GM12872 (cell line): Measurements from ENCODE around the gene IGSF8.

Experiments used
- TF ChIP-seq, protein P1 (sequence below): IDR thresholded peaks from 3 replicates; pipeline ENCODE4 v1.5.1; 2011; ENCODE audit warnings: low read depth, mild to moderate bottlenecking, low read length, moderate library complexity; ENCODE audit not compliant: insufficient read depth

Gene IGSF8

DNA sequence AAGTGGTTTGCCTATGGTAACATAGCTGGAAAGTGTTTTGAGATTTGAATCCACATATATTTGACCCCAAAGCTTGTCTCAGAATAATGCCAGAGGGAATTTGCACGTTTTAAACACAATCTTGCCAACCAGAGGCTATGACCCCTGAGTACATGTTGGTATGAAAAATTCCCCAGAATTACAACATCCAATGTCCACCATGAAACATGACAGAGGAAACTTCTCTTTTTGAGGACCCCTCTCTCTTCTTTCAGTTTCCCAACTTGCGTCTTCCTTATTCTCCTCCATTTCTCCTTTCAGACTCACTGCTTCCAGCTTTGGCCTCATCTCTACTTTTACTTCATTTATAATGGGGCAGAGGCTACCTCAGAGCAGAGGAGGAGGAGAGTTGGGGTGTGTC is 22.6 kb downstream of the IGSF8 start:
- TF ChIP-seq, protein P1, sequence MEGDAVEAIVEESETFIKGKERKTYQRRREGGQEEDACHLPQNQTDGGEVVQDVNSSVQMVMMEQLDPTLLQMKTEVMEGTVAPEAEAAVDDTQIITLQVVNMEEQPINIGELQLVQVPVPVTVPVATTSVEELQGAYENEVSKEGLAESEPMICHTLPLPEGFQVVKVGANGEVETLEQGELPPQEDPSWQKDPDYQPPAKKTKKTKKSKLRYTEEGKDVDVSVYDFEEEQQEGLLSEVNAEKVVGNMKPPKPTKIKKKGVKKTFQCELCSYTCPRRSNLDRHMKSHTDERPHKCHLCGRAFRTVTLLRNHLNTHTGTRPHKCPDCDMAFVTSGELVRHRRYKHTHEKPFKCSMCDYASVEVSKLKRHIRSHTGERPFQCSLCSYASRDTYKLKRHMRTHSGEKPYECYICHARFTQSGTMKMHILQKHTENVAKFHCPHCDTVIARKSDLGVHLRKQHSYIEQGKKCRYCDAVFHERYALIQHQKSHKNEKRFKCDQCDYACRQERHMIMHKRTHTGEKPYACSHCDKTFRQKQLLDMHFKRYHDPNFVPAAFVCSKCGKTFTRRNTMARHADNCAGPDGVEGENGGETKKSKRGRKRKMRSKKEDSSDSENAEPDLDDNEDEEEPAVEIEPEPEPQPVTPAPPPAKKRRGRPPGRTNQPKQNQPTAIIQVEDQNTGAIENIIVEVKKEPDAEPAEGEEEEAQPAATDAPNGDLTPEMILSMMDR: no peak

DNA sequence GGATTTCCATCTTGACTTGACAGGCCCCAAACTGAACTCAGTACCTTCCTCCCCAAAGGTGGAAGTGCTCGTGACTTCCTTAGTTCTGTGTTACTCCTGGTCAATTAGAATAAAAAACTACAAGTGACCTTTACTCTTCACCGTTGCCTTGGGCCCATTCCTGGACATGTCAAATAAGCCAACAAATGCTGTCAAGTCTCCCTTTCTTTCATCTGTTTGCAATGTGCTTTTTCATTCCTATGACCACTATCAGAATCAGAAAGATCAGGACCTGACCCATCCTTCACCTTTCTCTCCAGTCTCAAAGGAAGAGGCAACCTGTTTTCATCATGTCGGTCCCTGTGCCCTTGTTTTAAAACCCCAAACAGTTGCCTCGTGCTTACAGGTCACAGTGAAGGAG is 23.6 kb downstream of the IGSF8 start:
- TF ChIP-seq, protein P1: no peak

DNA sequence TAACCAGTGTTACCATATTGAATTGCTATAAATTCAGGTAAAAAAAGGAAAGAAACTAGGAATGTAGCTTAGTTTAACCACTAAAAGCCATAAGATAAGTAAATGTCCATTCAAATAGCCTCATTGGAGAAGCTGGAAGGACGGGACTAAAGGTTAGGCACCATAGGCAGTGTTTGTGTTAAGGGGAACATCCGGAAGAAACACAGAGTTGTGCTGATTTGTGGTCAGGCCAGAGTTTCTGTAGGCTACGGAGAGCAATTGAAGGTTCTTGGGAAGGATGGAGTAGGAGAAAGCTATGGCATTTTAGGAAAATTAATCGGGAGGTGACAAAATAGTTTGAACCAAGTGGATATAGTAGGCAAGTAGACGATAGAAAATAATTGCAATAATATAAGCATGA is 27.1 kb downstream of the IGSF8 start:
- TF ChIP-seq, protein P1: no peak

DNA sequence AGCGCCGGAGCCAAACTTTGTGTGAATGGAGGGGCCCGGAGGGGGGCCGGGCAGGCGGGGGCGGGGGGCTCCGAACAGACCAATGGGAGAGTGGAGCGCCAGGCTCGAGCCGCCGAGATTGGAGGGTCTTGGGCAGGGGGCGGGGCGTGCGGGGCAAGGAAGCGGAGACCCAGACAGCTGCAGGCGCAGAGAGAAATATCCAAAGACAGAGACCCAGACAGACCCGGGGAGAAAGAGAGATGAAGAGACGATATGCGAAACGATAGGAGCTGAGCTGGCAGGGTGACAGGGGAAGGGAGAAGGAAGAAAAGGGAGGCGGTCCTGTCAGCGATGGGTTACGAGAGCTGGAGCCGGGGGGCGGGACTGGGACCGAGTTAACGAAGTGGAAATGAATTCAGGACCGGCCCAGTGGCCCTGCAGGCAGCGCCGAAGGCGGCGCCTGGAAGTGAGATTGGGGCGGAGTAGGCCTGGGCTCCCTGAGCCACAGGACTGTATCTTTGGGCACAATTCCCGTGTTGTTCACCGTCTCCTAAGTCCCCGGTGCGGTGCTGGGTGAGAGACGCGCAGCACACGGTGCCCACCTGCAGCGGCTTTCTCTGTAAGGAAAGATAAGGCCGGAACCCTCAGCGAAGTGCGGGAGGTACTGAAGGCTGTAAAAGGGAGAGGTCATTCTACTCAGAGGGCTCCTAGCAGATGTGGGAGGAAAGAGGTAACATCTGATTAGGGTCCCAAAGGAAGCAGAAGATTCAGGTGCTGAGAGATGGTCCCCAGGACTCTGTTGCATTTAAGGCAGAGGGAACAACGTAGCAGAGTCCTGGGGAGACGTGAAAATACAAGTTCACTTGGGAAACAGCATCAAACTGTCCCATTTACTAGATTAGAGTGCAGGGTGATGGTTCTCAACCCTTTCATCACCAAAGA is 27.9 kb downstream of the IGSF8 start:
- TF ChIP-seq, protein P1: no peak

DNA sequence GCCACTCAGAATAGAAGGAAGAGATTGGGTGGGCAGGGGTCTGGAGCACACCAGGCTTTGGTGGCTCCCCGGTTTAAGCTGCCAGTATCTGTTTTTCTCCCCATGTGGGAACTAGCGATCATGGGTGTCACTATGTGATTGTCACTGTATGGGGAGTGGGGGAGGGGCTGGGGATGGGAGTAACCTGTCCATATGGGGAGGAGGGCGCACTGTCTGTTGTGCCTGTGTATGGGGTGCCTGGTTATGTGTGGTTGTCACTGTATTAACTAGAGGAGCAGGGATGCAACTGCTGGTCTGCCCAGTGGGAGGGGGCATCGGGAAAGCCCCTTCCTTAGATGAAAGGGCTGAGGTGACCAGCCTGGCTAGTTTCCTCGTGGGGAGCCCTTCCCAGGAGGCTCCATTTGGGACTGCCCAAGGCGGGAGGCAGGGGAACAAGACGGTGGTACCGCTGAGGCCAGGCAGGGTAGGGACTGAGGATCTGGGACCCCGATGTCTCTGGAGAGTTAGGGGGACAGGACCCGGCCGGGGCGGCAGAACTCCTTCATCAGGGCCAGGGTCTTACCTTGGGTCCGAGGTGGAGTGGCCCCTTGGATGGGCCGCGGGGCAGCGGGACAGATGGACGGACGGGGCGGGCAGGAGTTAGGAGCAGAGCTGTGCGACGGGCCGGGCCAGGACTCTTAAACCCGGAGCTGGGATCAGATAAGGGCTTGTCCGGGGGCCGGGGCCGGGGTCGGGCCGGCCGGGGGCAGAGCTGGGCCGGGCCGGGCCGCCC is 28.8 kb downstream of the IGSF8 start, which contains the start of gene KCNJ10:
Gene KCNJ10, minus strand, starts transcription at position 701 of the 772 bp plus-strand sequence. CDS start 27,628 bp downstream, outside the sequence.
- TF ChIP-seq, protein P1: no peak

DNA sequence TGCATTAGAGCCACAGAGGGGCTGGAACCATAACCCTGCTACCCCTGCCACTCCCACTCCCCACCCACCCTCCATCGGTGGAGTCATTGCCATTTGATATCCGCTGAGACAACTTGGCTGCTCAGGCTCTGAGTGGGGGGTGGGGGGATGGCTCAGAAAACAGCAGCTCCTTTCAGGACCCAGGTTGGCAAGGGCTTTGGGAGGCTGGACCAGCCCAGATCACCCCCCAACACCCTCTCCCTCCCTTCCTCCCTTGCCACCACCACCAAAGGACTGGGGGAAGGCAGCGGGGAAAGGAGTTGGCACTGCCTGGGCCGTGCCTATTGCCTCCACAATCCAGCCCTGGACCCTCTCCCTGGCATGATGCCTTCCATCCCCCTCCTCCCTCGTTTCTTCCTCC is 30.2 kb downstream of the IGSF8 start:
- TF ChIP-seq, protein P1: no peak
